ENCODE data around the gene TRIM71.

DNA sequence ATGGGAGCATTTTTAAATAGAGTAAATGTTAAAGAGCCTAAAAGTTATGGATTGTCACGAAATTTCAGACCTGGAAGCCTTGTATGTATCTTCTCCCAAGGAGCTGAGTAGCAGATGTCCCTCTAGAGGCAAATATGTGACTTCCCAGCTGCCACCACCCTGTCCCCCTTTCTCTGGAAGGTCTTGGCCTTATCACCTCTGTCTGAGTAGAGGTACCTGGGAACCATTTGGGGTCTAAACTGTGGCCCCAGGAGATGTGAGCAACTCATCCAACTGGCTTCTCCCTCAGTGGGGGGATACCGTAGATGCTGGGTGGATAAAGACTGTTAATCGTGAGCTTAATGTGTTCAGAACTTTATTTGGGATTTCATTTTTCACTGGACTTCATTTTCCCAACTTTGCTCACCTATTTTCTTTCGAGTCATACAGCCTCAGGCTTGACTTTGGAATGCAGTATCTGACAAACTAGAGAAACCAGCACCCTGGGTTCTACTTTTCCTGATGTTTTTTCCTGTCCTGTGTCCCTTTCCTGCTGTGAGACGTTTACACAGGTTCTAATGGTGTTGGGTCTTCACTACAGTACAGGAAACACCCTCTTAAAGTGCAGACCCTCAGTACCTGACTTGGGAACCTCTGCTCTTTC, 80.3 kb downstream of the TRIM71 start:
- no peak for TF ChIP-seq EZH2 (IDR thresholded peaks at IDR 0.05; ENCODE audit: borderline replicate concordance, low read length)
- TF ChIP-seq, protein P1, sequence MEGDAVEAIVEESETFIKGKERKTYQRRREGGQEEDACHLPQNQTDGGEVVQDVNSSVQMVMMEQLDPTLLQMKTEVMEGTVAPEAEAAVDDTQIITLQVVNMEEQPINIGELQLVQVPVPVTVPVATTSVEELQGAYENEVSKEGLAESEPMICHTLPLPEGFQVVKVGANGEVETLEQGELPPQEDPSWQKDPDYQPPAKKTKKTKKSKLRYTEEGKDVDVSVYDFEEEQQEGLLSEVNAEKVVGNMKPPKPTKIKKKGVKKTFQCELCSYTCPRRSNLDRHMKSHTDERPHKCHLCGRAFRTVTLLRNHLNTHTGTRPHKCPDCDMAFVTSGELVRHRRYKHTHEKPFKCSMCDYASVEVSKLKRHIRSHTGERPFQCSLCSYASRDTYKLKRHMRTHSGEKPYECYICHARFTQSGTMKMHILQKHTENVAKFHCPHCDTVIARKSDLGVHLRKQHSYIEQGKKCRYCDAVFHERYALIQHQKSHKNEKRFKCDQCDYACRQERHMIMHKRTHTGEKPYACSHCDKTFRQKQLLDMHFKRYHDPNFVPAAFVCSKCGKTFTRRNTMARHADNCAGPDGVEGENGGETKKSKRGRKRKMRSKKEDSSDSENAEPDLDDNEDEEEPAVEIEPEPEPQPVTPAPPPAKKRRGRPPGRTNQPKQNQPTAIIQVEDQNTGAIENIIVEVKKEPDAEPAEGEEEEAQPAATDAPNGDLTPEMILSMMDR (conservative IDR thresholded peaks at IDR 0.05 in 1 of 2, IDR thresholded peaks at IDR 0.05 in 1 of 2; ENCODE audit: extremely low read depth in 1 of 2, insufficient read depth in 1 of 2, low read depth in 1 of 2, low read length in 2 of 2): peak in 1 of 2 donors; percentile 29
